ENCODE results near the gene VPS33B.

The VPS33B gene

GRCh38 chr15:91022075-91022831 lies at the start of gene VPS33B:
TSS of gene VPS33B (minus strand) at chr15:91022594. CDS start at chr15:91022249, 345 bp downstream.
- H3K4me3 ChIP-seq (ENCODE audit: low read length): peak within 1 kb of the TSS; percentile 98
- no peak for TF ChIP-seq CTCF (IDR thresholded peaks at IDR 0.05; ENCODE audit: insufficient read depth, low read depth, low read length, missing control alignments)
- DNase-seq (ENCODE audit: low read depth): peak; percentile 84

- DNase-seq (ENCODE audit: low read depth): no peak
- H3K4me3 ChIP-seq (ENCODE audit: low read length): no peak overlapping the region
- TF ChIP-seq CTCF (IDR thresholded peaks at IDR 0.05; ENCODE audit: insufficient read depth, low read depth, low read length, missing control alignments): no peak
These were observed 49.8 kb upstream of the VPS33B start for GRCh38 chr15:91072161-91072560.

DNA sequence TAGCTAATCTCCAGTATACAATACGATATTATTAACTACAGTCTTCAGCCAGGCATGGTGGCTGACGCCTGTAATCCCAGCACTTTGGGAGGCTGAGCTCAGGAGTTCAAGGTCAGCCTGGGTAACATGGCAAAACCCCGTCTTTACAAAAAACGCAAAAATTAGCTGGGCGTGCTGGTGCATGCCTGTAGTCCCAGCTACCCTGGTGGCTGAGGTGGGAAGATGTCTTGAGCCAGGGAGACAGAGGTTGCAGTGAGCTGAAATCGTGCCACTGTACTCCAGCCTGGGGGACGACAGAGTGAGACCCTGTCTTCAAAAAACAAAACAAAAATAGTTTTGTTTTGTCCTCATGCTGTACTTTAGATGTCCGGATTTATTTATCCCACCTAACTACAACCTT lies 48.5 kb upstream of the VPS33B start:
- TF ChIP-seq CTCF (IDR thresholded peaks at IDR 0.05; ENCODE audit: insufficient read depth, low read depth, low read length, missing control alignments): no peak
- DNase-seq (ENCODE audit: low read depth): no peak
- H3K4me3 ChIP-seq (ENCODE audit: low read length): no peak overlapping the region

DNA sequence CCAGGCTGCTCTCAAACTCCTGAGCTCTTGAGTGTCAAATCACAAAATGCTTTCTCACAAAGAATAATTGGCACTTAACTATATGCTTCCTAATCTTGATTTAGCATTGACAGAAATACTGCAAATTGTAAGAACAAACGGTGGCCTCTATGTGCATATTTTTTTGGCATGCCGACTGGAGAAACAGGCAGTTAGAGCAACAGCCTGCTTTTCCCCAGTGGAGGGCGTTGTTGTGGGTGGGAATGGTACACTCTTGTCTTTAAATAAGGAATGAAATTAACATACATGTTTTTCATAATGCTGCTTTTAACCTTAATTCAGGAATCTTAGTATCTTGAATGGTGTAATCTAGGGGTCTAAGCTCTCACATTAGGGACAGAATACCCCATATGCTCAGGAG lies 46.6 kb upstream of the VPS33B start:
- no peak overlapping the region for H3K4me3 ChIP-seq (ENCODE audit: low read length)
- no peak for TF ChIP-seq CTCF (IDR thresholded peaks at IDR 0.05; ENCODE audit: insufficient read depth, low read depth, low read length, missing control alignments)
- no peak for DNase-seq (ENCODE audit: low read depth)

DNA sequence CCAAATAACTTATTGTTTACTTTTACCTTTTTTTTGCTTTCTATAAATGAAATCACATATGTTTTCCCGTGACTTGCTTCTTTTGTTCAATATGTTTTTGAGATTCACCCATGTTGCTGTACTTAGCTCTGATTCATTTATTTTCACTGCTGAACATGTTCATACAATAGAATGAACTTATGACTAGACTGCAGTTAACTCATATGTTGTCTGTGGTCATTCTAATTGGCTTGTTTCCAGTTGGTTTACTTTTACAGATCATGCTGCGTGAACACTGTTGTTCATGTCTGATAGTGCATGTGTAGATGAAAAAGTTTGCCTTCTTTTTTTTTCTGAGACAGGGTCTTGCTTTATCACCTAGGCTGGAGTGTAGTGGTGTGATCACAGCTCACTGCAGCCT lies 46.0 kb upstream of the VPS33B start:
- H3K4me3 ChIP-seq (ENCODE audit: low read length): no peak overlapping the region
- peak; percentile 75 for DNase-seq (ENCODE audit: low read depth)
- TF ChIP-seq CTCF (IDR thresholded peaks at IDR 0.05; ENCODE audit: insufficient read depth, low read depth, low read length, missing control alignments): no peak

DNA sequence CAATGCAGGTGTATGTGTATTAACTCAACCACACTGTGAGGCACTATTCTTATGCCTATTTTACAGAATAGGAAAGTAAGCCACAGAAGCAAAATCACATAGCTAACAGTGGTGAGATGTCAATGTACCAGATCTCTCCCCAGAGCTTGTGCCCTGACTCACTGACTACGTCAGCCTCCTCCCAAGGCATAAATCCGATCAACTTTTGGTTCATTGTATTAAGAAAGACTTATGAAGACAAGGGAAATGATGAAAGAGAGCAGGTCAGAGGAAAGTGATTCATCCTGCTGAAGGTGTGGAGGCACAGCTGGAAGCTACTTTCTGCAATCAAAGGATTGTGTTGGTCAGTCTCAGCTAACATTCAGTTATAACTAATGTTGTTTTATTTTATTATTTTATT lies 44.6 kb upstream of the VPS33B start:
- TF ChIP-seq CTCF (IDR thresholded peaks at IDR 0.05; ENCODE audit: insufficient read depth, low read depth, low read length, missing control alignments): no peak
- peak; percentile 94 for DNase-seq (ENCODE audit: low read depth)

GRCh38 chr15:91065505-91065904 lies 43.1 kb upstream of the VPS33B start:
- DNase-seq (ENCODE audit: low read depth): peak; percentile 16
- TF ChIP-seq CTCF (IDR thresholded peaks at IDR 0.05; ENCODE audit: insufficient read depth, low read depth, low read length, missing control alignments): no peak
- H3K4me3 ChIP-seq (ENCODE audit: low read length): no peak overlapping the region

More for the DNA sequence above, 44.6 kb upstream of the VPS33B start:
- no peak overlapping the region for H3K4me3 ChIP-seq (ENCODE audit: low read length)

Measured in epithelial cell of esophagus (primary cell).